Parathyroid adenoma (tissue), 2 donors: ENCODE measurements around the gene PPIP5K2.

Source experiments
- H2AFZ ChIP-seq: fragments of 300-600 bp; sonication (generic); one replicate; pipeline ENCODE4 v1.7.0; 2017; ENCODE audit warnings: antibody characterized with exemption, mild to moderate bottlenecking
- H3K27ac ChIP-seq: fragments of 300-600 bp; sonication (generic); one replicate; pipeline ENCODE4 v1.7.0; 2017
- H3K27me3 ChIP-seq: fragments of 300-600 bp; sonication (generic); one replicate; pipeline ENCODE4 v1.7.0; 2017; ENCODE audit warnings: low read length; ENCODE audit not compliant: control insufficient read depth, insufficient read depth
- H3K36me3 ChIP-seq: fragments of 300-600 bp; sonication (generic); one replicate; pipeline ENCODE4 v1.7.0; 2017; ENCODE audit warnings: low read length; ENCODE audit not compliant: control insufficient read depth, insufficient read depth
- H3K4me1 ChIP-seq: fragments of 300-600 bp; sonication (generic); one replicate; pipeline ENCODE4 v1.7.0; 2017; ENCODE audit warnings: control low read depth
- H3K4me2 ChIP-seq: fragments of 300-600 bp; sonication (generic); one replicate; pipeline ENCODE4 v1.7.0; 2017; ENCODE audit warnings: low read length
- H3K4me3 ChIP-seq: fragments of 300-600 bp; sonication (generic); one replicate; pipeline ENCODE4 v1.7.0; 2017; ENCODE audit warnings: low read depth, low read length
- H3K79me2 ChIP-seq: fragments of 300-600 bp; sonication (generic); one replicate; pipeline ENCODE4 v1.7.0; 2017; ENCODE audit warnings: control low read depth
- H3K9ac ChIP-seq: fragments of 300-600 bp; sonication (generic); one replicate; pipeline ENCODE4 v1.7.0; 2017; ENCODE audit warnings: mild to moderate bottlenecking
- H3K9me3 ChIP-seq: fragments of 300-600 bp; sonication (generic); one replicate; pipeline ENCODE4 v1.7.0; 2017; ENCODE audit warnings: low read length; ENCODE audit not compliant: control insufficient read depth
- TF ChIP-seq, protein P1 (sequence below): fragments of 300-600 bp; sonication (generic); IDR thresholded peaks from one replicate; pipeline ENCODE4 v1.7.0; 2017; ENCODE audit warnings: antibody characterized with exemption, mild to moderate bottlenecking
- donor health status: primary hyperparathyroidism.

PPIP5K2 gene

DNA sequence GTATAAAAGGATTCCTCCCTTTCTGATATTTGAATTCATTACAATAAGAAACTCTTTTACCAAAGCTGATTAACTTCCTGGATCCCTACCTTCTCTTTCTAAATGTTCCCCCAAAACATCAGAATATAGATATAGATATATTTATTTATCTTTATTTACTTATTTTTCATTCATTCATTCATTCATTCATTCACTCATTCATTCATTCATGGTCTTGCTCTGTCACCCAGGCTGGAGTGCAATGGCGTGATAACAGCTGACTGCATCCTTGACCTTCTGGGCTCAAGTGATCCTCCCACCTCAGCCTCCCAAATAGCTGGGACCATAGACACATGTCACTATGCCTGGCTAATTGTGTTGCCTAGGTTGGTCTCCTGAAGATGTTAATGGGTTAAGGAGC is 30.8 kb upstream of the PPIP5K2 start:
- Histone ChIP-seq H3K4me2 (no peak overlapping the region), H3K9me3 (no peaks in the 10 kb centered on the region), H3K27me3 (no peaks in the 10 kb centered on the region), H2AFZ (no peak overlapping the region), H3K27ac (no peak overlapping the region), H3K79me2 (no peaks in the 10 kb centered on the region), H3K4me3 (no peak overlapping the region), H3K9ac (no peak overlapping the region), H3K36me3 (no peaks in the 10 kb centered on the region), H3K4me1 (no peaks in the 10 kb centered on the region)
- TF ChIP-seq, protein P1, sequence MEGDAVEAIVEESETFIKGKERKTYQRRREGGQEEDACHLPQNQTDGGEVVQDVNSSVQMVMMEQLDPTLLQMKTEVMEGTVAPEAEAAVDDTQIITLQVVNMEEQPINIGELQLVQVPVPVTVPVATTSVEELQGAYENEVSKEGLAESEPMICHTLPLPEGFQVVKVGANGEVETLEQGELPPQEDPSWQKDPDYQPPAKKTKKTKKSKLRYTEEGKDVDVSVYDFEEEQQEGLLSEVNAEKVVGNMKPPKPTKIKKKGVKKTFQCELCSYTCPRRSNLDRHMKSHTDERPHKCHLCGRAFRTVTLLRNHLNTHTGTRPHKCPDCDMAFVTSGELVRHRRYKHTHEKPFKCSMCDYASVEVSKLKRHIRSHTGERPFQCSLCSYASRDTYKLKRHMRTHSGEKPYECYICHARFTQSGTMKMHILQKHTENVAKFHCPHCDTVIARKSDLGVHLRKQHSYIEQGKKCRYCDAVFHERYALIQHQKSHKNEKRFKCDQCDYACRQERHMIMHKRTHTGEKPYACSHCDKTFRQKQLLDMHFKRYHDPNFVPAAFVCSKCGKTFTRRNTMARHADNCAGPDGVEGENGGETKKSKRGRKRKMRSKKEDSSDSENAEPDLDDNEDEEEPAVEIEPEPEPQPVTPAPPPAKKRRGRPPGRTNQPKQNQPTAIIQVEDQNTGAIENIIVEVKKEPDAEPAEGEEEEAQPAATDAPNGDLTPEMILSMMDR = no peak

DNA sequence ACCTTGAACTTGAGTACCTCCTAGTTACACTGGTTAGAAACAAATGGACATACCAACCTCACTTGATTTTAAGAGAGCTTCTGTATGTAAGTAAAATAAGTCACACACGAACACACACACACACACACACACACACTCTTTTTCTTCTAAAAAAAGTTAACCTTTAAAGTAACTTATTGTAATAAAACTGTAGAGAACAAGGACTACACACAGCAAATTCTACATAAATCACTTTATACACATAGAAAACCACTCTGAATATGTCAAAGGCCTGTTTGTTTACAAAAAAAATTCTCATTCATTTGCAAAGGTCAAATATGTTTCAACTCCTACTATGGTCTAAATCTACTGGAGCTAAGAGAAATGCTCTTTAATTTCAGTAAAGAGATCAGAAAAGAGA is 29.3 kb upstream of the PPIP5K2 start:
- no peaks in the 10 kb centered on the region for H3K79me2 ChIP-seq
- H3K4me2 ChIP-seq = no peak overlapping the region
- H3K9ac ChIP-seq = no peak overlapping the region
- H3K36me3 ChIP-seq = no peaks in the 10 kb centered on the region
- no peaks in the 10 kb centered on the region for H3K9me3 ChIP-seq
- no peaks in the 10 kb centered on the region for H3K27me3 ChIP-seq
- no peaks in the 10 kb centered on the region for H3K4me1 ChIP-seq
- no peak overlapping the region for H3K27ac ChIP-seq
- H2AFZ ChIP-seq = no peak overlapping the region
- H3K4me3 ChIP-seq = no peak overlapping the region
- TF ChIP-seq, protein P1 = no peak

DNA sequence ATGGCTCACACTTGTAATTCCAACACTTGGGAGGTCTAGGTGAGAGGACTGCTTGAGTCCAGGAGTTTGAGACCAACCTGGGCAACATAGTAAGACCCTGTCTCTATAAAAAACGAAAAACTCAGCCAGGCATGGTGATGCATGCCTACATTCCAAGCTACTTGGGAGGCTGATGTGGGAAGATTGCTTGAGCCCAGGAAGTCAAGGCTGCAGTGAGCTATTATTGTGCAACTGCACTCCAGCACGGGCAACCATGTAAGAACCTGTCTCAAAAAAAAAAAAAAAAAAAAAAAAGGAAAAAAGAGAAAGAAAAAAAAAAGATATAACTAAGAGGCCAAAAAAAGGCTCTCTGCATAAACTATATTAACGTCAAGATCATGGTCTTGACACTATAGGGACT is 27.4 kb upstream of the PPIP5K2 start:
- no peak overlapping the region for H3K4me2 ChIP-seq
- no peak overlapping the region for H3K27ac ChIP-seq
- no peaks in the 10 kb centered on the region for H3K27me3 ChIP-seq
- H3K9ac ChIP-seq = no peak overlapping the region
- no peak overlapping the region for H2AFZ ChIP-seq
- no peaks in the 10 kb centered on the region for H3K36me3 ChIP-seq
- TF ChIP-seq, protein P1 = no peak
- H3K79me2 ChIP-seq = no peaks in the 10 kb centered on the region
- no peak overlapping the region for H3K4me3 ChIP-seq
- H3K4me1 ChIP-seq = no peaks in the 10 kb centered on the region
- H3K9me3 ChIP-seq = no peaks in the 10 kb centered on the region

DNA sequence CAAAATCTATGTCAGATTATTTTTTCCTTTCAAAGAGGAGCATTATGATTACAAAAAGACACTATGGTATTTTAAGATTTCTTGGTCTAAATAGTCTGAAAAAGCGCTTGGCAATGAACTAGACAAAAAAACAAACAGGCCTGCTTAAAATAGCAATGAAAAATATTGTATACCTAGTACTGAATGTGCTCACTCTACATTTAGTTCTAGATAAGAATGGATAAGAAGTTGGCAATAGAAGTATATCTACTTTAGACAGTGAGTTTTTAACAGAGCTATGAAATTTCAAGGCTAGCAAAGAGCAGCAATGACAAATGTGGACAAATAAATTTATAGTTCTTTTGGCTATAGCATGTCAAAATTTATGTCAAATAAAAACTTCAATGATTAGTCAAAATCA is 26.4 kb upstream of the PPIP5K2 start:
- Histone ChIP-seq H3K36me3 (no peaks in the 10 kb centered on the region), H3K27ac (no peak overlapping the region)

DNA sequence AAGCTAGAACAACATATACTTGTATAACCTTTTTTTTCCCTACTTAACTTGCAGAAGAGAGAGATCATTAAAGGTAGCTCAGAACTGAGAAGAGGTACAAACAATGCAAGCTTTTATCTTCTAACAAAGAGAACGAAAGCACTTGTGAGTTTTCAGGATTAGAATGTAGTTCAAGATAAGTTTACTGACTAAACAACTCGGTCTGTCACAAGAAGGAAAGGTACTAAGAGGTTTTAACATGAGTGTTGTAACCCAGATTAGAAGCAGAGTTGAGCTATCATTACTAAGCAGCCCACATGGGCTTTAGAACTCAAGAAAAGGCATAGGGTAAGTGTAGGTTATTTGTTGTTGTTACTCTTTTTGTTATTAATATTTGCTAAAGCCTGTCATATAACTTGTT is 25.4 kb upstream of the PPIP5K2 start:
- H3K27ac ChIP-seq = no peak overlapping the region
- H2AFZ ChIP-seq = no peak overlapping the region
- H3K79me2 ChIP-seq = no peaks in the 10 kb centered on the region
- H3K27me3 ChIP-seq = no peaks in the 10 kb centered on the region
- TF ChIP-seq, protein P1 = no peak
- H3K4me1 ChIP-seq = no peaks in the 10 kb centered on the region
- no peaks in the 10 kb centered on the region for H3K9me3 ChIP-seq
- H3K4me3 ChIP-seq = no peak overlapping the region
- no peak overlapping the region for H3K4me2 ChIP-seq
- H3K36me3 ChIP-seq = no peaks in the 10 kb centered on the region
- no peak overlapping the region for H3K9ac ChIP-seq

More for the DNA sequence above, 26.4 kb upstream of the PPIP5K2 start:
- H3K4me1 ChIP-seq = no peaks in the 10 kb centered on the region
- no peak overlapping the region for H2AFZ ChIP-seq
- TF ChIP-seq, protein P1 = no peak
- H3K9ac ChIP-seq = no peak overlapping the region
- no peaks in the 10 kb centered on the region for H3K9me3 ChIP-seq
- no peaks in the 10 kb centered on the region for H3K27me3 ChIP-seq
- no peaks in the 10 kb centered on the region for H3K79me2 ChIP-seq
- no peak overlapping the region for H3K4me3 ChIP-seq
- H3K4me2 ChIP-seq = no peak overlapping the region
